Stomach (tissue), 4 donors: ENCODE data around the gene ABCC8.

ENCODE experiments used
- CTCF ChIP-seq, 7 experiments: fragments of 450-650 bp in 4 of 7; fragments of 200-600 bp in 3 of 7; sonication (generic) in 3 of 7; IDR thresholded peaks; one replicate each; pipeline ENCODE4 v1.5.1; 2016 to 2019; ENCODE audit warnings: antibody characterized with exemption in 7 of 7, control low read depth in 2 of 7, mild to moderate bottlenecking in 1 of 7
- EP300 ChIP-seq: sonication (generic); formaldehyde crosslinking; IDR thresholded peaks from one replicate; pipeline ENCODE4 v1.6.1; 2017; ENCODE audit warnings: antibody characterized with exemption
- POLR2A ChIP-seq, 4 donors: fragments of 450-650 bp; IDR thresholded peaks; one replicate each; pipeline ENCODE4 v1.6.1; 2016; ENCODE audit warnings: antibody characterized with exemption in 4 of 4, control low read depth in 2 of 4, mild to moderate bottlenecking in 1 of 4, moderate library complexity in 1 of 4
- POLR2AphosphoS5 ChIP-seq, 3 donors: sonication (generic); formaldehyde crosslinking; IDR thresholded peaks; one replicate each; pipeline ENCODE4 v1.6.1; 2016; ENCODE audit warnings: antibody characterized with exemption in 3 of 3

GRCh38 chr11:17408026-17408425 lies 68.6 kb downstream of the ABCC8 start:
- TF ChIP-seq CTCF (IDR thresholded peaks at IDR 0.05) (no peak), EP300 (no peak), POLR2A (IDR thresholded peaks at IDR 0.05) (no peak), POLR2AphosphoS5 (IDR thresholded peaks at IDR 0.05) (no peak)
